ENCODE data around the gene PTPN4.

PTPN4 gene

GRCh38 chr2:119871725-119872124, 112.0 kb downstream of the PTPN4 start:
- no peak for TF ChIP-seq CTCF (IDR thresholded peaks at IDR 0.05)
- H3K4me1 ChIP-seq = no peaks in the 10 kb centered on the region
- DNase-seq = no peak
- H3K27ac ChIP-seq = no peak overlapping the region
- intact Hi-C loops (cut with DNase I; ENCODE audit: low total_unique reads) = no loop called here
- no peaks in the 10 kb centered on the region for H3K36me3 ChIP-seq
- H3K27me3 ChIP-seq = no peaks in the 10 kb centered on the region
- no peak overlapping the region for H3K4me3 ChIP-seq
- H3K9me3 ChIP-seq = no peaks in the 10 kb centered on the region

- no peak for TF ChIP-seq CTCF (IDR thresholded peaks at IDR 0.05)
- intact Hi-C loops (cut with DNase I; ENCODE audit: low total_unique reads) = no loop called here
- H3K4me1 ChIP-seq = no peaks in the 10 kb centered on the region
- H3K27me3 ChIP-seq = no peaks in the 10 kb centered on the region
- no peaks in the 10 kb centered on the region for H3K9me3 ChIP-seq
- no peak overlapping the region for H3K4me3 ChIP-seq
- no peak for DNase-seq
- no peaks in the 10 kb centered on the region for H3K36me3 ChIP-seq
- H3K27ac ChIP-seq = no peak overlapping the region
These were observed 113.9 kb downstream of the PTPN4 start for GRCh38 chr2:119873350-119874315.

GRCh38 chr2:119879502-119879901, 119.8 kb downstream of the PTPN4 start:
- intact Hi-C loops (cut with DNase I; ENCODE audit: low total_unique reads) = no loop called here
- H3K27me3 ChIP-seq = no peaks in the 10 kb centered on the region
- DNase-seq = no peak
- no peak overlapping the region for H3K27ac ChIP-seq
- H3K36me3 ChIP-seq = peaks cover 0 to 6% (median 0%) of the 10 kb centered on the region in 3 donors
- TF ChIP-seq CTCF (IDR thresholded peaks at IDR 0.05) = no peak
- no peaks in the 10 kb centered on the region for H3K4me1 ChIP-seq
- H3K4me3 ChIP-seq = no peak overlapping the region
- no peaks in the 10 kb centered on the region for H3K9me3 ChIP-seq

- no peaks in the 10 kb centered on the region for H3K27me3 ChIP-seq
- no peak for TF ChIP-seq CTCF (IDR thresholded peaks at IDR 0.05)
- DNase-seq = no peak
- H3K9me3 ChIP-seq = peaks cover 0 to 11% (median 0%) of the 10 kb centered on the region in 3 donors
- intact Hi-C loops (cut with DNase I; ENCODE audit: low total_unique reads) = no loop called here
- H3K36me3 ChIP-seq = peaks cover 6 to 14% (median 7%) of the 10 kb centered on the region in 3 donors
- no peak overlapping the region for H3K27ac ChIP-seq
- H3K4me3 ChIP-seq = no peak overlapping the region
- H3K4me1 ChIP-seq = no peaks in the 10 kb centered on the region
These were observed 129.0 kb downstream of the PTPN4 start for GRCh38 chr2:119888680-119889079.

- no peak for DNase-seq
- peaks cover 22 to 27% (median 26%) of the 10 kb centered on the region in 3 donors for H3K36me3 ChIP-seq
- intact Hi-C loops (cut with DNase I; ENCODE audit: low total_unique reads) = no loop called here
These were observed 138.1 kb downstream of the PTPN4 start for GRCh38 chr2:119897736-119898395.

More at GRCh38 chr2:119897736-119898395, 138.1 kb downstream of the PTPN4 start:
- H3K4me3 ChIP-seq = no peak overlapping the region
- H3K9me3 ChIP-seq = no peaks in the 10 kb centered on the region
- H3K27me3 ChIP-seq = no peaks in the 10 kb centered on the region
- no peak overlapping the region for H3K27ac ChIP-seq
- TF ChIP-seq CTCF (IDR thresholded peaks at IDR 0.05) = no peak
- no peaks in the 10 kb centered on the region for H3K4me1 ChIP-seq
